GM21717 (cell line): Measurements from ENCODE around the gene A4GALT.
"Not testable (repeated sequence)": the region's sequence is repeated elsewhere in the genome, so short reads cannot be mapped to it uniquely, and the experiment has no call there.

Source experiments
- ATAC-seq: cut with Tn5 transposase; IDR thresholded peaks from one replicate; pipeline ENCODE4 v1.9.1; 2021; ENCODE audit warnings: mild to moderate bottlenecking, moderate library complexity; ENCODE audit not compliant: unreplicated experiment

The A4GALT gene, protein sequence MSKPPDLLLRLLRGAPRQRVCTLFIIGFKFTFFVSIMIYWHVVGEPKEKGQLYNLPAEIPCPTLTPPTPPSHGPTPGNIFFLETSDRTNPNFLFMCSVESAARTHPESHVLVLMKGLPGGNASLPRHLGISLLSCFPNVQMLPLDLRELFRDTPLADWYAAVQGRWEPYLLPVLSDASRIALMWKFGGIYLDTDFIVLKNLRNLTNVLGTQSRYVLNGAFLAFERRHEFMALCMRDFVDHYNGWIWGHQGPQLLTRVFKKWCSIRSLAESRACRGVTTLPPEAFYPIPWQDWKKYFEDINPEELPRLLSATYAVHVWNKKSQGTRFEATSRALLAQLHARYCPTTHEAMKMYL

DNA sequence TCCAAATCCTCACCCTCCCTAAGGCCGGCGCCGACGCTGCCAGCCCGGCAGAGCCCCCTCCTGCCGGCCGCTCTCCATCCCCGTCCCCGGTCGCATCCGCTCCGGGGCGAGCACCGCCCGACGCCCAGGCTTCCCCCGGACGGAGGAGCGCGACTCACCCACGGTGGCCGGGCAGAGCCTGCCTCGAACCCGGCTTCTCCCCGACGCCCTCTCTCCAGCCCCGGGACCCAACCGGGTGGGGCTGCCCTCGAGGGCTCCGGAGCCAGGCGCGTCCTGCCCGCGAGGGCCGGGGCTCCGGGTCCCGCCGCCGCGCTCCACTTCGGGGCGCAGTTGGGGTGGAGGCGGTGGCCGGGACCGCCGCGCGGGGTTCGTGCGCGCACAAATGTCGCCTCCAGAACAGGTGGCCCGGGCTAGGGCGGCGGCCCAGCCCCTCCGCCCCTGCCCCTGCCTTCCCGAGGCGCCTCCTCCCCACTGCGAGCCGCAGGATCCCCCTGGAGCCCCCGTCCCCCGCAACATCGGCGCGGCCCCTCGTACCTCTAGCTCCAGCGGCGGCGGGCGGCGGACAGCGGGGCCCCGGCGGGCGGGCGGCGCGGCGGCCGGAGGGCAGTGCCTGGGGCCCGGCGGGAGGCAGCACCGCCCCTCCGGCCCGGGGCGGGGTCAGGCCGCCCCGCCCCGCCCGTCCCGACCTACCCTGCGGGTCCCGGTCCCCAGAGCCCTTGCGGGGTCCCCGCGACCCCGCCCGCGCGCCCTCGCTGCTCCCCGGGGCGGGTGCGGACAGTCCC, at the start of gene A4GALT:
TSS of gene A4GALT (minus strand) at position 608 of the 782 bp plus-strand sequence. CDS start 26,919 bp downstream, outside the sequence.
- ATAC-seq: no peak

DNA sequence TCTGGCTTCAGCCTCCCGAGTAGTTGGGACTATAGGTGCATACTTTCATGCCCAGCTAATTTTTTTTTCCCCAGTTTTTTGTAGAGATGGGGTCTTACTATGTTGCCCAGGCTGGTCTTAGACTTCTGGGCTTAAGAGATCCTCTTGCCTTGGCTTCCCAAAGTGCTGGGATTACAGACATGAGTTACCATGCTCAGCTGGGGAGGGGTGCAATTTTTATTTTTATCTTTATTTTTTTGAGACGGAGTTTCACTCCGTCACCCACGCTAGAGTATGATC, 49.7 kb upstream of the A4GALT start:
- no peak for ATAC-seq

DNA sequence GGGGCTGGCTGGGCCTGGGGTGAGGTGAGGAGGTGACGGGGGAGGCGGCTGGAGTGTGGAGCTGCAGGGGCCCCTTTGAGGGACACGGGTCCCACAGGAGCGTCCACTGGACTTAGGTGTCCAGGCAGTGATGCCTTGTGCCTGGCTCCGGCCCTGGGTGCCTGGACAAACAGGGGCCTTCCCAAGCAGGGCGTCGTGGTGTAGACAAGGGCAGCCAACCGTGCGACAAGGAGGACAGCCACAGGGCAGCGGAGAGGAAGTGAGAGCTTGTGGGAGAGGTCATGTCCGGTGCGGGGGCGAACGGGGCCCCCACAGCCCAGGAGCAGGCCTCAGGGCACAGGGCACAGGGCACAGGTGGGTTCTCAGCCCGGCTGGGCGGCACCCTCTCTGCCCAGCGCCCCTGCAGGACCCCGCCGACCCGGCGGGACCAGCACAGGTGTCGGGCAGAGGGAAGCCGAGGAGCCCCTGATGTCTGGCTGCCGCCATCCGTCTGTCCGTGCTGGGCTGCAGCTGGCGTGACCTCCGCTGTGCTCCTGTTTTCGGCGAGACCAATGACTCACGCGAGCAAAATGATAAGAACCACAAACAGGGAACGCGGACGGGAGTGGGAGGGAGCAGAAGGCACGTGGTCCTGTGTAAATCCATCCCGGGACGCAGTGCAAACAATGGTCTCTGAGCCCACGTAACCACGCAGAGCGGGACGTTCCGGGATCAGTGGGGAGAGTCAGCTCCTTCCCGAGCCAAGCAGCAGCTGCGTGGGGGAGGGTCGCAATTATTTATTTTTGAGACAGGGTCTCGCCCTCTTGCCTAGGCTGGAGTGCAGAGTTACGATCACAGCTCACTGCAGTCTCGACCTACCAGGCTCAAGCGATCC, 49.1 kb upstream of the A4GALT start:
- ATAC-seq: peak; percentile 59

DNA sequence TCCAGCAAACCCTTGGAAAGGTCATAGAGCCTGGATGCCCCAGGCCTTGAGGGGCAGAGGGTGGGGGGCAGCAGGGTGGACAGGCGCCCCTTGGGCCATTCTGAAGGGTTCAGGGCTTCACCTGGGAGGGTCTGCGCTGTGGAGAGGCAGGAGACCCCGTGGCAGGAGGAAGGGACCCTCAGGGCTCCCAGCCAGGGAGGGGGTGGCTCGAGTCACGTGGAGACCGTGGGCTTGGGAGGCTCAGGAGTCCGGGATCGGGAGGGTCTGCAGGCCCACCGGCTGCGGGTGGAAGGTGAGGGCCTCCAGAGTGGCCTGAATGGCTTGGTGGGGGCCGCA, 48.5 kb upstream of the A4GALT start:
- no peak for ATAC-seq

DNA sequence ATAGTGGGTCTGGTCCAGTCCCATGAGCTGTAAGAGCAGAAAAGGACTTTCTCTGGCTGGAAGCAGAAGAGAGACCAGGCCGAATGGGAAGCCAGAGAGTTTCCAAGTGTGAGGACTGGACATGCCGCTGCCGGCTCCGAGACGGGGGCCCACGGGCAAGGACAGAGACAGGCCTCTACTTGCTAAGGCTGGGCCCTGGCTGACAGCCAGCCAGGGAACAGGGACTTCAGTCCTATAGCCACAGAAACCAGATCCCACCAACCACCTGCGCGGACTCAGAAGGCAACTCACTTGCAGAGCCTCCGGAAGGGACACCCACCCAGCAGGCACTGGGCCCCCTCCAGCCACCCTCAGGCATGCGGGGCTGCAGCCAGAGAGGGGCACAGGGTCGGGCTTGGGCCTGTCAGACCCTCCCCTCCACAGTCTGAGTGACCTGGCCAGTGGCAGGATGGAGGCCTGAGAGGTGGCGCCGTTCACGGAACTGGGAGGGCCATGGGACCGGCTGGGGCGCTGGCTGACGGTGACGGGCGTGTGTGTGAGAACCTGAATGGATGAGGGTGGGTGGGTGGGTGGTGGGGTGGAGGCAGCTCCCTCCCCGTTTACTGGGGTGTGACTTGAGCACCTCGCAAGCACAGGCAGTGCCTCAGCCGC, 47.8 kb upstream of the A4GALT start:
- no peak for ATAC-seq

DNA sequence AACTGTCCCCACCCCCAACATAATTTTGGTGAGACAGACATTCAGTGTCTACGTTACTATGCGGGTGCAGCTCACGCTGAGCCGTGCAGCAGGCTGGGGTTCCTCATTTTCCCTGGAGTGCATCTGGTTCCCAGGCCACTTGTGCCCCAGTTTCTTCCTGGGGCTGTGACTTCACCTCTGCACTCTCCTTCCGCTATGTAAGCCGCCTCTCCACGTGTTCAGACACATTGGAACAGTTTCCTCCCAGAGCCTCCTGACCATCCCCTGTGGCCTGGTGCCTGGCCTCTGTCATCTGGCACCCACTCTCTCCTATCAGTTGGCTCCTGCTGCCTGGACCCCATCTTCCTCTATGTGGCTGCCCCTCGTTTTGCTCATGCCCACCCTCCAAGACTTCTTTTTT, 46.2 kb upstream of the A4GALT start:
- no peak for ATAC-seq

DNA sequence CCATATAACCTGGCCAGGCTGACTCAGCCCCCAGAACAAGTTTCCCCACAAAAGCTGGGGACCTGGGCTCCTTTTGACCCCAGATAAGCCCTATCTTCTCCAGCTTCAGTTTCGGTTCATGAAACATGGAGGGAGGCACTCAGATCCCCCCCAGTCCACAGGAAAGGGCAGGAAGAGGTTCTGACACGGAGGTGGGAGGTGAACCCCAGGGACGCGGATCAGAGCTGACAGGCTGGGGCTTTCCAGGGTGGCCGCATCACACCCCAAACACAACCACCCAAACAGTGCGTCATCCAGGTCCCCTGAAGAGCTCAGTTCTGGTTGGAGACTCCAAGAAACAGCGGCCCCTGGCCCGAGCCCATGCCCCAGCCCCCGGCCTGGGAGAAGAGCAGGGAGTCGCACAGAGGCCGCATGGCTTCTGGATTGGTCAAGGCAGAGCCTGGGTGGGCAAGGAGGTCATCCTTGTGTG, 44.3 kb upstream of the A4GALT start:
- ATAC-seq: no peak

DNA sequence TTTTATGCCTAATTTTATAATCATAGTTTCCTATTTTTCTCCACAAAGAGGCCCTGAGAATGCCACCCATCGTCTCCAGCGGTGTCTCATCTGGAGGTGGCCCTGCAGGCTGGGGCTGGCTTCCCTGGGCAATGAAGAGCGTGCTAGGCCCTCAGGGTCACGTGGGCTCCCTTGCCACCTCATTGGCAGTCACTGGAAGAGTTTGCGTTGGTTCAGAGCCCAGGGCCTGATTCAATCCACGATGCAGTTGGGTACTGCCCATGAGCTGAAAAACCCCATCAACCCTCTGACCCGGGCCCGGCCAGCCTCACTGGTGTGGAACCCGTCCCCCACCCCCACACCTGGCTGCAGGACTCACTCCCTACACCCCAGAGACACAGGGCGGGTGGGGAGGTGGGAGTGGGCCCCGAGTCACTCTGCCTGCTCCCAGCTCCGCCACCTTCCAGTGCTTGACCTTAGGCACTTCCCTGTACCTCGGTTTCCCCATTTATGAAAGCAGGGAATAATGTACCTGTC, 43.4 kb upstream of the A4GALT start:
- ATAC-seq: no peak

DNA sequence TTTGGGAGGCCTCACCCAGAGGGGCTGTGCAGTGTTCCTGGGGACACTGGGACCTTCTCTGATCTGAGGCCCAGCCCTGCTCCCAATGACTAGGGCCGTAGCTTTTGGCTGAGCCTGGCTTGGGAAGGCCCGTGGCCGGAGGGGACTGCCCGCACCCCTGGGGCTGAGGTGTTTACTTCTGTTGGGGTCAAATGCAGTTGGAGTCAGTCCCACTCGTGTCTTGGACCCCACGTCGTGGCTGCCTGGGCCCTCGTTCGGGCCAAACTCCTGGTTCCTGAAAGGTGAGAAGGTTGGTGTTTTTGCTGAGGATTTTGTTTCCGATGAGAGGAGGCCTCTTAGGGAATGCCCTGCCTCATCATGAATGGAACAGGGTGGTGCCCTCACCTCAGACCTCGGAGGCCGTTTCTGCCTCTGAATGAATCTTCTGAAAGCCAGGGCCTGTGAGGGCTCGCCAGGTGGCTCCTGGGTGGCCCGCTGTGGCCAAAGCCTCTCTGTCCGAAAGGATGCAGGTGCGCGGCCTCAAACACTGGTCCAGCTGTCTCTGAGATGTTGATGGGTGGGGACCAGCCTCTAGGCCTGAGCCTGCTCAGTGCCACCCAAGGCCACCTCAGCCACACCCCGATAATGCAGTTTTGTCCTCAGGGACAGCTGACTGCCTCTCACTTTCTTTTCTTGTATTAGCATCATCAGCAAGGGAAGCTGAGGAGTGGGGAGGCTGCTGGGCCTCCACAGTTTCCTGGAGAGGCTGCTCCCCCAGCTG, 40.3 kb upstream of the A4GALT start:
- no peak for ATAC-seq

DNA sequence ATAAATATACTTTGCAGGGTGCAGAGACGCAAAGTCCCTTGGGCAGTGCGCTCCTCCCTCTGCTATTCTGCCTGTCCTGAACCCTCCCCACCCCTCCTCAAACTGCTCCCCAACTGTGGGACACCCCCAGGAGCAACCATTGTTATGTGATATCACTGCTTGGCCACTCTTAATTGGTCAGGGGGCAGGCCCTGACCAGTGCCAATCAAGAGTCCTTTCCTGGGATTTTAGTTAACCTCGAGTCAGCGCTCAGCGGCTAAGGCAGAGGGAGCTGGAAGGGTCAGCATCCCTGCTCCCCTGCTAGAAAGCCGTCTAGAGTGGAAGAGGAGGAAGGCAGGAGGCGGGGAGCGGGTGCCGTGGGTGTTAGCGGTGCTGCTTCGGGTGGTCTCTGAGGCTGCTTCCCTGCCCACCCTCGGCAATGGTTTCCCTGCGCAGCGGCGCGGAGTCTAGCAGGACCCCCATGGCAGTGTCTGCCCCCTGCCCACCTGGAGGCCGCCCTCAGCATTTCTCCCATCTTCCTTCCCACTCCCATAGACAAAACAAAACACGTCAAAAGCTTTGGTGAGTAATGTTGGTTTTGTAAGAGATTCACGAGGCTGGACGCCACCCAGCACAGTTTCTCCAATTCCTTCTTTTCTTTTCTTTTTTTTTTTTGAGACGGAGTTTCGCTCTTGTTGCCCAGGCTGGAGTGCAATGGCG, 38.4 kb upstream of the A4GALT start:
- ATAC-seq: no peak

DNA sequence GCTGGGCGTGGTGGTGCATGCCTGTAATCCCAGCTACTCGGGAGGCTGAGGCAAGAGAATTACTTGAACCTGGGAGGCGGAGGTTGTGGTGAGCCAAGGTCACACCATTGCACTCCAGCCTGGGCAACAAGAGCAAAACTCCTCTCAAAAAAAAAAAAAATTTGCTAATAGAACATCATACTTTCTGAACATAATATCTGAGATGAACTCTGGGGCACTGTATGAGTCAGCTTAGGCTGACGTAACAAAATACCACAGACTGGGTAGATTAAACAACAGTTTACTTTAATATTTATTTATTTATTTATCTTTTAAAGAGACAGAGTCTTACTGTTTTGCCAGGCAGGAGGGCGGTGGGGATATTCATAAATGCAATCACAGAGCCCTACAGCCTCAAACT, 34.9 kb upstream of the A4GALT start:
- not testable (repeated sequence) for ATAC-seq

DNA sequence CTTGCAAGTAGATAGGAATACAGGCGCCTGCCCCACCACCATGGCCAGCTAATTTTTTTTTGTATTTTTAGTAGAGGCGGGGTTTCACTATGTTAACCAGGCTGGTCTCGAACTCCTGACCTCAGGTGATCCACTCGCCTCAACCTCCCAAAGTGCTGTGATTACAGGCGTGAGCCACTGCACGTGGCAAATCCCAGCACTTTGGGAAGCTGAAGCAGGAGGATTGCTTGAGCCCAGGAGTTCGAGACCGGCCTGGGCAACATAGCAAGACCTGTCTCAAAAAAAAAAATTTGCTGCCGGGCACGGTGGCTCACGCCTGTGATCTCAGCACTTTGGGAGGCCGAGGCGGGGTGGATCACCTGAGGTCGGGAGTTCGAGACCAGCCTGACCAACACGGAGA, 34.5 kb upstream of the A4GALT start:
- not testable (repeated sequence) for ATAC-seq

DNA sequence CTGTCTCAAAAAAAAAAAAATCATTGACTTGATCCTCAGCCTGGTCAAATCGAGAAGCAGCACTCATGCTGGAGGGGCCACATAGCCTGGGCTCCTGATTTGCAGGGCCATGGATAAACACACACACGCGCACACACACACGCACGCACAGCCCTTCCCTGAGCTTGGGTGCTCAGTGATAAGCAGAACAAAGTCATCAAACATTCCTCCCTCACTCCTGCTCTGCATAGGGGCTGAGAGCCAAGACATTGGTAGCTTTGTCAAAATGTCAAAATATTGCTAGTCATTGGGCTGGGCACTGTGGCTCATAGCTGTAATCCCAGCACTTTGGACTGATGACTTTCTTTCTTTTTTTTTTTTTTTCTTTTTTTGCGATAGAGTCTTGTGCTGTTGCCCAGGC, 34.0 kb upstream of the A4GALT start:
- no peak for ATAC-seq

DNA sequence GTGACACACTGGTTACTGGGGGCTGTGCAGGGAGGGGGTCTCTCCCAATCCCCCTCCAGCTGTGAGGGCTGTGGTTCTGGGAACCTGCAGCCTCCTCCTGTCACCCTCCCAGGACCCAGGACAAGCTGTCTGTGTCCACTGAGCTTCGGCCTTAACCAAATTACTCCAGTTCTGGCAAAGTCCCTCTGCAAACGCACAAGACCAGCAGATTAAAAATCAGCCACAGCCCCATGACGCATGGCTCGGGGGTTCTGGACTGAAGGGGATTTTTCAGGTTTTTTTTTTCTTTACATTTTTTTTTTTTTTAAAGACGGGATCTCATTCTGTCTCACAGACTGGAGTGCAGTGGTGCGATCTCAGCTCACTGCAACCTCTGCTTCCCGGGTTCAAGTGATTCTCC, 32.2 kb upstream of the A4GALT start:
- no peak for ATAC-seq

DNA sequence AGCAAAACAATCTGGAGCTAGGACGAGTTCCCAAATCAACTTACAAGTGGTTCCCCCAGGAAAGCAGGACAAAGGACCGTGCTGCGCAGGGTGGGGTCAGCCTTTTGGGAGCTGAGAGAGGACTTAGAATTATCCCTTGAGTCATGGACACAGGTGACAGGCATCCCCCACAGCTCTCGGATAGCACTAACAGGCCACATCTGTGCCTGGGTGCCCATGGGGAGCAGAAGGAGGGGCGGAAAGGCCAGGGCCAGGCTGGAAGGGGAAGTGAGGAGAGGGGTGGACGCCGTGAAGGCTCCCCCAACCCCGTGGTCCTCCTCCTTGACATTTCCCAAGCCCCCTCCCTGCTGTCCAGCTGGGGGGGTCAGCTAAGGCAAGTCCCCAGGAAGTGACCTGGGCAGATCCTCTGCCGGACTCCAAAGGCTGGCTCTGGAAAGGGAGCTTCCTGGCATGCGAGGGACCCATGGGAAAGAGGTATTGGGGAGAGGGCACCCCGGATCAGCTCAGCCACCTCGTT, 31.6 kb upstream of the A4GALT start:
- ATAC-seq: no peak

DNA sequence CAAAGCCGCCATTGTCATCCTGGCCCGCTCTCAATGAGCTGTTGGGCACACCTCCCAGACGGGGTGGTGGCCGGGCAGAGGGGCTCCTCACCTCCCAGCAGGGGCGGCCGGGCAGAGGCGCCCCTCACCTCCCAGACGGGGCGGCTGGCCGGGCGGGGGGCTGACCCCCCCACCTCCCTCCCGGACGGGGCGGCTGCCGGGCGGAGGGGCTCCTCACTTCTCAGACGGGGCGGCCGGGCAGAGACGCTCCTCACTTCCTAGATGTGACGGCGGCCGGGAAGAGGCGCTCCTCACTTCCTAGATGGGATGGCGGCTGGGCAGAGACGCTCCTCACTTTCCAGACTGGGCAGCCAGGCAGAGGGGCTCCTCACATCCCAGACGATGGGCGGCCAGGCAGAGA, 29.8 kb upstream of the A4GALT start:
- ATAC-seq: not testable (repeated sequence)

DNA sequence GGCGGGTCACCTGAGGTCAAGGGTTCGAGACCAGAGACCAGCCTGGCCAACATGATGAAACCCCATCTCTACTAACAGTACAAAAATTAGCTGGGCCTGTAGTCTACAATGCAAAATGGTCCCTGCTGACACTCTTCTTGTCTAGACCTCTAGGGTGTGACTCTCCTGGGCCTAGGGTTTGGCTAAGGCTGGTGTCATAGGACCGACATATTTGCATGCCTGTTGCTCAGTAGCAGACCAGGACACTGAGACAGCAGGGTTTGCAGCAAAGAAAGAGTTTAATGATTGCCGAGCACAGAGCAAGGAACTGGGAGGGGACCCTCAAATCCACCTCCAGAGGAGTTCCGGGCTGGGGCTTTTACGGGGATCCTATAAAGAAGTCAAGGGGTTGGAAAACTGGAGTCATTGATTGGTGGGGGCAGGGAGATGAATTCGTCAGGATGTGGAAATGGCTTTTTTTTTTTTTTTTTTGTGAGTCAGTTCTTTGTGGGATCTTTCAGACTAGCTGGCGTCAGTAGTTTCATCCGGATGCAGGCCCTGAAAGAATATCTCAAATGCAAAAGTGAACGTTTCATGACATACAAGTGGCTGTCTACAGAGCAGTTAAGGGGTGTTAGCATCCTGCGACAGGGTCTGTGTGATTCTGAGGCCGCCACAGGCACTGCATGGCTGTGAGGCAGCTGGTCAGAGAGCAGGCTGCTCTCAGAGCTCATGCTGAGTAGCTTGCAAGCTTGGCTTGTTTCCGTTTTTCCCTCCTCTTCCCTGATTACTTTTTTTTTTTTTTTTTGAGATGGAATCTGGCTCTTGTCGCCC, 27.2 kb upstream of the A4GALT start:
- no peak for ATAC-seq

DNA sequence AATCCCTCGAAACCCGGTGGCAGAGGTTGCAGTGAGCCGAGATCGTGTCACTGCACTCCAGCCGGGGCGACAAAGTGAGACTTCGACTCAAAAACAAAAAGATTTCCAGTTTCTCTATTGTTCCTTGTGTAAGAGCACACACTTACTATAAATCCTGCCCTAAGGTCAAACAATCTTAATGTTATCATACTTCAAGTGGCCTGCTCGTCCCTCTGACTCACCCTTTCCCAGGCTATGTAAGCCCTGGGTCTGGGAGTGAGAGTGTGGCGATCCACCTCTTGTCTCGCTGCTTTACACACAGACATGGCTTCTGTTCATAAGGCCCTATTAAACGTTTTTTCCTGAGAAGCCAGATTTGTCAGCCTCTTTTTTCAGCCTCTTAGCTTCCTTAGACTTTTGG, 24.4 kb upstream of the A4GALT start:
- ATAC-seq: no peak
